Body of pancreas (tissue), 4 donors: ENCODE results near the gene ANKLE2. TPM values are rescaled to one million over a fixed set of nuclear protein-coding genes. Genes with fewer than 3 reads are reported as not detected.

Experiments
- ATAC-seq: fragments of 150-250 bp; one replicate; pipeline ENCODE4 v1.9.1; 2016
- DNase-seq, 4 donors: peaks; one replicate each; pipeline ENCODE4 v3.0.0-alpha.2; 2019
- H3K27ac ChIP-seq, 4 donors: fragments of 200-600 bp; sonication (generic); 1 replicate in 3 of 4; 2 replicates in 1 of 4; pipeline versions ENCODE4 v1.5.1 to v1.6.1; 2016 to 2019; ENCODE audit warnings: mild to moderate bottlenecking in 1 of 4, mixed read lengths in 1 of 4, moderate library complexity in 1 of 4
- H3K27me3 ChIP-seq, 2 donors: fragments of 200-600 bp; sonication (generic); one replicate each; pipeline ENCODE4 v1.6.0; 2016; ENCODE audit warnings: mild to moderate bottlenecking in 1 of 2
- H3K36me3 ChIP-seq, 2 donors: fragments of 200-600 bp; sonication (generic); replicated peaks in 1 of 2; 2 replicates each; pipeline ENCODE4 v1.5.1; 2016; ENCODE audit warnings: low read depth in 2 of 2; ENCODE audit not compliant: insufficient read depth in 1 of 2
- H3K4me1 ChIP-seq: fragments of 200-600 bp; sonication (generic); one replicate; pipeline ENCODE4 v1.6.0; 2016
- H3K4me3 ChIP-seq, 2 donors: fragments of 200-600 bp; sonication (generic); 1 replicate in 1 of 2; 2 replicates in 1 of 2; pipeline ENCODE4 v1.5.1; 2016 to 2019
- H3K9me3 ChIP-seq, 3 donors: fragments of 200-600 bp; sonication (generic); 1 replicate in 2 of 3; 2 replicates in 1 of 3; pipeline ENCODE4 v1.5.1; 2016
- POLR2A ChIP-seq, 3 donors: fragments of 450-650 bp; IDR thresholded peaks; one replicate each; pipeline ENCODE4 v1.6.1; 2016; ENCODE audit warnings: antibody characterized with exemption in 3 of 3, mild to moderate bottlenecking in 2 of 3
- WGBS, 2 donors: methylation state at CpG; one replicate each; pipeline ENCODE4 v1.1.5; 2017; 5-methylcytosine and 5-hydroxymethylcytosine counted together
- intact Hi-C: fragments of 100-400 bp; cut with DNase I; formaldehyde crosslinking; loops from one replicate; pipeline ENCODE4 v1.15.1; 2023
- total RNA-seq, 2 donors: library from RNA; depleted of rRNA; stranded (reverse); fragments of >200 nt; gene quantifications; one replicate each; pipeline ENCODE4 v1.1.0, GENCODE V29; 2016
- TF ChIP-seq, protein P1 (sequence below), 7 experiments: fragments of 450-650 bp in 4 of 7; fragments of 200-600 bp in 3 of 7; sonication (generic) in 3 of 7; IDR thresholded peaks; one replicate each; pipeline ENCODE4 v1.5.1; 2016 to 2019; ENCODE audit warnings: antibody characterized with exemption in 7 of 7

ANKLE2 gene
- total RNA-seq, 2 donors from 2014 or later, result 37.9 to 76.1 TPM

DNA sequence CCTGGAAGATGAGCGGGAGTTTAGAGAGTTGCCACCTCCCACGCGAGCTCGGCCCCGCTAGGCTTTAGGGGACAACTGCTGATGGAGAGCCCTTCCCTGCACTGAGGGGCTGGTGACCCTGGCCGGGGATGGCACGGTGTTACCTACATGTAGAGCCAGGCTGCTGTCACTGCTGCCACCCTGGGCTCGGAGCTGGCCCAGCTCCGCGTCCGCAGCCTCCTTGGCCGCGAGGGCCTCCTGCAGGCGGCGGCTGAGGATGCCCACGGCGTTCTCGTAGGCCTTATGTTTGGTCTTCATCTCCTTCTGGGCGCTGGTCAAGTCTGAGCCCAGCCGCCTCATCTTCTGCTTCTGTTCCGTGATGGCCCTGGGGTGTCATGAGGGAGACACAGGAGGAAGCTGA, 24.6 kb upstream of the ANKLE2 start:
- WGBS, 2 donors, result 89 to 94% methylated on average over 7 of the region's 21 CpGs
- no peak for TF ChIP-seq POLR2A (IDR thresholded peaks at IDR 0.05)
- TF ChIP-seq, protein P1, sequence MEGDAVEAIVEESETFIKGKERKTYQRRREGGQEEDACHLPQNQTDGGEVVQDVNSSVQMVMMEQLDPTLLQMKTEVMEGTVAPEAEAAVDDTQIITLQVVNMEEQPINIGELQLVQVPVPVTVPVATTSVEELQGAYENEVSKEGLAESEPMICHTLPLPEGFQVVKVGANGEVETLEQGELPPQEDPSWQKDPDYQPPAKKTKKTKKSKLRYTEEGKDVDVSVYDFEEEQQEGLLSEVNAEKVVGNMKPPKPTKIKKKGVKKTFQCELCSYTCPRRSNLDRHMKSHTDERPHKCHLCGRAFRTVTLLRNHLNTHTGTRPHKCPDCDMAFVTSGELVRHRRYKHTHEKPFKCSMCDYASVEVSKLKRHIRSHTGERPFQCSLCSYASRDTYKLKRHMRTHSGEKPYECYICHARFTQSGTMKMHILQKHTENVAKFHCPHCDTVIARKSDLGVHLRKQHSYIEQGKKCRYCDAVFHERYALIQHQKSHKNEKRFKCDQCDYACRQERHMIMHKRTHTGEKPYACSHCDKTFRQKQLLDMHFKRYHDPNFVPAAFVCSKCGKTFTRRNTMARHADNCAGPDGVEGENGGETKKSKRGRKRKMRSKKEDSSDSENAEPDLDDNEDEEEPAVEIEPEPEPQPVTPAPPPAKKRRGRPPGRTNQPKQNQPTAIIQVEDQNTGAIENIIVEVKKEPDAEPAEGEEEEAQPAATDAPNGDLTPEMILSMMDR (IDR thresholded peaks at IDR 0.05), result no peak
- Histone ChIP-seq H3K27me3 (no peaks in the 10 kb centered on the region), H3K36me3 (peaks cover 20 to 47% of the 10 kb centered on the region in 2 donors), H3K4me3 (no peak overlapping the region), H3K4me1 (no peaks in the 10 kb centered on the region), H3K9me3 (no peaks in the 10 kb centered on the region), H3K27ac (no peak overlapping the region)
- no peak for DNase-seq
- intact Hi-C loops, result no loop called here
- no peak for ATAC-seq

DNA sequence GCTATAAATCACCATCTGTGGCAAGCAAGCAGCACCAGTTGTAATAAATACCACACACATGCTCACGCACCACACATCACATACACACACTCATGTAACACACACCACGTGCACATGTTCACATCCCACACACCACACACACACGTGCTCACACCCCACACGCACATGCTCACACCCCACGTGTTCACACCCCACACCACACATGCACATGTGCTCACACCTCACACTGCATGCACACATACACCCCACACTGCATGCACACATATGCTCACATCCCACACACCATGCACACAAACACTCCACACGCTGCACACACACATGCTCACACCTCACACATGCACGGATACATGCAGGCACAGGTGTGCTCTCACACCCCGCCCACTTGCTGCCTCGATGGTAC, 22.9 kb upstream of the ANKLE2 start:
- intact Hi-C loops, result no loop called here
- no peak for DNase-seq
- no peaks in the 10 kb centered on the region for H3K9me3 ChIP-seq
- peaks cover 16 to 57% of the 10 kb centered on the region in 2 donors for H3K36me3 ChIP-seq
- H3K4me1 ChIP-seq, result no peaks in the 10 kb centered on the region
- no peaks in the 10 kb centered on the region for H3K27me3 ChIP-seq
- no peak for ATAC-seq
- no peak for TF ChIP-seq POLR2A (IDR thresholded peaks at IDR 0.05)
- TF ChIP-seq, protein P1 (IDR thresholded peaks at IDR 0.05), result no peak
- H3K27ac ChIP-seq, result no peak overlapping the region
- WGBS, 2 donors, result 82 to 87% methylated on average over 9 of the region's 9 CpGs
- H3K4me3 ChIP-seq, result no peak overlapping the region

DNA sequence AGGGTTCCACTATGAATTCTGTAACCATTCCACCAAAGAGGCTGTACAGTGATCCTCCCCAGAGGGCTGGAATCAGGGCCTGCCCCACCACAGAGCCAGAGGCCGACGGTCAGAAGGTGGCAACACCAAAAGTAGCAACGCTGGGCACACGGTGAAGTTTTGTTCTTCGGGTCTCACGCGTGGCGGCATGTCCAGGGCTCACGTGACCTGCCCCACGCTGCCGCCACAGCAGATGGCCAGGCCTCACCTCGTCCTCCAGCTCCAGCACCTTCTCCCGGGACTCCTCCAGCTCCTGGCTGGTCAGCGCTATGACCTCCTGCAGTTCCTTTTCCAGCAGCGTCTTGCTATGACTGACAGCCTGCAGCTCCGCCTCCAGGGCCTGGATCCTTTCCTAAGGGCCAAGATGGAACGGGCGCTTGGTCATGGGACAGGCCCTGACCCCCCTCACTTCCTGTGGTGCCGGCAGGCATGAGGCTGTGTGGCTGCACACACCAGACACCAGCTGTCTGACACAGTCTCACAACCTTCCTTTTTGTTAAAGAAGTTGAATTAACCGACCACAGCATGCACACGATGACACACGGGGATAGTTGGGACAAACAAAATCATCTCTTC, 22.4 kb upstream of the ANKLE2 start:
- ATAC-seq, result no peak
- no peaks in the 10 kb centered on the region for H3K27me3 ChIP-seq
- H3K27ac ChIP-seq, result no peak overlapping the region
- H3K4me3 ChIP-seq, result no peak overlapping the region
- peak in 1 of 4 donors; percentile 45 for DNase-seq
- no peaks in the 10 kb centered on the region for H3K9me3 ChIP-seq
- H3K36me3 ChIP-seq, result peaks cover 16 to 51% of the 10 kb centered on the region in 2 donors
- TF ChIP-seq POLR2A (IDR thresholded peaks at IDR 0.05), result no peak
- intact Hi-C loops, result no loop called here
- 88 to 92% methylated on average over 22 of the region's 22 CpGs for WGBS, 2 donors
- no peaks in the 10 kb centered on the region for H3K4me1 ChIP-seq

DNA sequence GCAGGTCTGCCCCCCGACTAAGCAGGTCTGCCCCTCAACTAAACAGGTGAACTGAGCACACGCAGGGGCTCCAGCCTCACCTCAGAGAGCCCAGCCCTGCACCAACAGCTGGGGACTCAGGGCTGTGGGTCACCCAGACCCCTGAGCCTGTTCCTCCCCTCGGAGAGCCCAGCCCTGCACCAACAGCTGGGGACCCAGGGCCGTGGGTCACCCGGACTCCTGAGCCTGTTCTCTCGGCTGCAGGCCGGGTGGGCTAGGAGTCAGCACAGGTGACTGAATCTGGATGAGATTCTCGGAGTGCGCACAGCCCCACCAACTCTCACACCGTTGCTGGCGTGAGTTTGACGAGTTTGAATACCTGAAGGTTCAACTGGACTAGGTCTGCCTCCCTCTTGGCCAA, 20.3 kb upstream of the ANKLE2 start:
- WGBS, 2 donors, result 94 to 100% methylated on average over 5 to 12 of the region's 12 CpGs
- no peaks in the 10 kb centered on the region for H3K9me3 ChIP-seq
- no peak for ATAC-seq

DNA sequence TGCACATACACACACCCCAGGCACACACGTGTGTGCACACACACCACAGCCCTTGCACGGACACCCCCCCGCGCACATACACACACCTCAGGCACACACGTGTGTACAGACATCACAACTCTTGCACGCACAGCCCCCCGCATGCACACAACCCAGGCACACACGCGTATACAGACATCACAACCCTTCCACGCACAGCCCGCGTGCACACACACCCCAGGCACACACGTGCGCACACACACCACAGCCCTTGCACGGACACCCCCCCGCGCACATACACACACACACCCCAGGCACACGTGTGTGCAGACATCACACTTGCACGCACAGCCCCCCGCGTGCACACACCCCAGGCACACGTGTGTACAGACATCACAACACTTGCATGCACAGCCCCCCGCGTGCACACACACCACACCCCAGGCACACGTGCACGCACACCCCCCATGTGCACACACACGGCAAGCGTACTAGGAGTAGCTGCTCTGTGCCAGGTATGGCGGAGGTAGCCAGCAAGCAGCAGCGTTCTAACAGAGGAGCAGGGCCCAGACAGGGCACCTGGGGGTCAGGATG, 18.2 kb upstream of the ANKLE2 start:
- no peaks in the 10 kb centered on the region for H3K4me1 ChIP-seq
- intact Hi-C loops, result no loop called here
- no peak for ATAC-seq

More for the DNA sequence above, 20.3 kb upstream of the ANKLE2 start:
- intact Hi-C loops, result no loop called here
- Histone ChIP-seq H3K4me3 (no peak overlapping the region), H3K36me3 (peaks cover 22 to 43% of the 10 kb centered on the region in 2 donors), H3K27ac (no peak overlapping the region), H3K27me3 (no peaks in the 10 kb centered on the region), H3K4me1 (no peaks in the 10 kb centered on the region)
- DNase-seq, result no peak
- TF ChIP-seq, protein P1 (IDR thresholded peaks at IDR 0.05), result no peak
- no peak for TF ChIP-seq POLR2A (IDR thresholded peaks at IDR 0.05)

More for the DNA sequence above, 18.2 kb upstream of the ANKLE2 start:
- no peak for DNase-seq
- Histone ChIP-seq H3K4me3 (no peak overlapping the region), H3K27me3 (no peaks in the 10 kb centered on the region), H3K27ac (no peak overlapping the region), H3K9me3 (no peaks in the 10 kb centered on the region), H3K36me3 (peaks cover 13 to 34% of the 10 kb centered on the region in 2 donors)
- 94 to 97% methylated on average over 22 to 23 of the region's 30 CpGs for WGBS, 2 donors
- TF ChIP-seq, protein P1 (IDR thresholded peaks at IDR 0.05), result no peak
- TF ChIP-seq POLR2A (IDR thresholded peaks at IDR 0.05), result no peak
